CD4-positive, alpha-beta T cell (primary cell): ENCODE data around the gene MYRIP. TPM values are rescaled to one million over a fixed set of nuclear protein-coding genes. Genes with fewer than 3 reads are reported as not detected.

Experiments used
- ATAC-seq: fragments of 200-7000 bp; cut with Tn5 transposase; one replicate; pipeline ENCODE4 v1.10.0; 2022; ENCODE audit warnings: mild to moderate bottlenecking; ENCODE audit not compliant: poor library complexity
- CTCF ChIA-PET: fragments of 350-600 bp; sonication (Branson Sonifier 250); formaldehyde crosslinking; loops from one replicate; lab custom pipeline; 2021; ENCODE audit warnings: antibody characterized with exemption, inconsistent platforms; lab: Charles Lee
- POLR2A ChIA-PET: fragments of 350-600 bp; sonication (Branson Sonifier 250); formaldehyde crosslinking; loops from one replicate; lab custom pipeline; 2021; ENCODE audit warnings: antibody characterized with exemption, inconsistent platforms; lab: Charles Lee
- DNase-seq, 14 experiments: peaks; one replicate each; pipeline ENCODE4 v3.0.0-alpha.2; 2013 to 2020; ENCODE audit warnings: mixed read lengths in 2 of 14
- H3K27ac ChIP-seq, 2 donors: one replicate each; pipeline versions ENCODE4 v1.5.1 to v1.7.0; 2013; ENCODE audit warnings: low read length in 2 of 2, low read depth in 1 of 2, mild to moderate bottlenecking in 1 of 2
- H3K27me3 ChIP-seq, 2 experiments: 1 replicate in 1 of 2; 2 replicates in 1 of 2; pipeline versions ENCODE4 v1.6.1 to v1.7.0; 2013; ENCODE audit warnings: low read length in 2 of 2, control low read depth in 1 of 2, mild to moderate bottlenecking in 1 of 2, moderate library complexity in 1 of 2; ENCODE audit not compliant: insufficient read depth in 2 of 2, control insufficient read depth in 1 of 2
- H3K36me3 ChIP-seq: one replicate; pipeline ENCODE4 v1.6.1; 2013; ENCODE audit warnings: low read length, control low read depth; ENCODE audit not compliant: insufficient read depth
- H3K4me1 ChIP-seq: one replicate; pipeline ENCODE4 v1.6.1; 2013; ENCODE audit warnings: low read length, control low read depth; ENCODE audit not compliant: insufficient read depth
- H3K4me3 ChIP-seq: one replicate; pipeline ENCODE4 v1.5.1; 2013; ENCODE audit warnings: mild to moderate bottlenecking, low read length, moderate library complexity
- H3K9me3 ChIP-seq, 2 experiments: 1 replicate in 1 of 2; 2 replicates in 1 of 2; pipeline versions ENCODE4 v1.6.1 to v1.7.0; 2013; ENCODE audit warnings: low read length in 2 of 2, mild to moderate bottlenecking in 2 of 2, control low read depth in 1 of 2, moderate library complexity in 1 of 2; ENCODE audit not compliant: control insufficient read depth in 1 of 2, insufficient read depth in 1 of 2
- H3K27ac Mint-ChIP-seq: one replicate; pipeline ENCODE4 v1.8.0; 2020; ENCODE audit warnings: mixed read lengths
- H3K27me3 Mint-ChIP-seq: one replicate; pipeline ENCODE4 v1.8.0; 2021; ENCODE audit warnings: mixed read lengths
- H3K36me3 Mint-ChIP-seq: one replicate; pipeline ENCODE4 v1.8.0; 2021; ENCODE audit warnings: low read depth, mixed read lengths
- H3K4me1 Mint-ChIP-seq: one replicate; pipeline ENCODE4 v1.8.0; 2021; ENCODE audit warnings: low read depth, mixed read lengths
- H3K4me3 Mint-ChIP-seq: one replicate; pipeline ENCODE4 v1.8.0; 2020; ENCODE audit warnings: mild to moderate bottlenecking, mixed read lengths
- H3K9me3 Mint-ChIP-seq: one replicate; pipeline ENCODE4 v1.8.0; 2020; ENCODE audit warnings: mixed read lengths
- CTCF ChIP-seq: fragments of 200-600 bp; IDR thresholded peaks from one replicate; pipeline ENCODE4 v1.8.0; 2022; ENCODE audit warnings: antibody characterized with exemption, mild to moderate bottlenecking
- intact Hi-C, 2 experiments: fragments of 100-400 bp; cut with DNase I in 1 of 2; cut with micrococcal nuclease in 1 of 2; formaldehyde crosslinking; loops; one replicate each; pipeline versions ENCODE4 v1.15.1 to v1.9.0; 2023 to 2025; cut with DNase I, micrococcal nuclease
- total RNA-seq, 174 experiments: library from RNA in 2 of 174; stranded (reverse) in 2 of 174; gene quantifications; one replicate each; pipeline ENCODE4 v1.2.3 and lab custom pipeline; 2021 to 2026

Gene MYRIP
- total RNA-seq, 2 experiments from 2014 or later: not detected

GRCh38 chr3:40009991-40010390, 200.6 kb downstream of the MYRIP start:
- Histone ChIP-seq H3K4me1 (no peaks in the 10 kb centered on the region), H3K27me3 (no peaks in the 10 kb centered on the region), H3K4me3 (no peak overlapping the region), H3K27ac (no peak overlapping the region), H3K9me3 (no peaks in the 10 kb centered on the region), H3K36me3 (no peaks in the 10 kb centered on the region)
- TF ChIP-seq CTCF: no peak
- H3K27me3 Mint-ChIP-seq: peaks cover 5% of the 10 kb centered on the region
- H3K27ac Mint-ChIP-seq: no peak overlapping the region
- no peaks in the 10 kb centered on the region for H3K9me3 Mint-ChIP-seq
- ChIA-PET CTCF (no interaction called here), POLR2A (no interaction called here)
- H3K4me1 Mint-ChIP-seq: no peaks in the 10 kb centered on the region
- DNase-seq (no peak), ATAC-seq (no peak)
- H3K4me3 Mint-ChIP-seq: no peak overlapping the region
- no peaks in the 10 kb centered on the region for H3K36me3 Mint-ChIP-seq
- intact Hi-C loops: no loop called here

GRCh38 chr3:40012381-40012780, 203.0 kb downstream of the MYRIP start:
- ChIA-PET CTCF (interaction anchor here (1.0 kb wide), 1 partner anchor 43 kb away, joined by 3 read pairs; no protein-coding TSS in a partner anchor), POLR2A (no interaction called here)
- Mint-ChIP-seq H3K27me3 (peaks cover 14% of the 10 kb centered on the region), H3K27ac (no peak overlapping the region), H3K9me3 (no peaks in the 10 kb centered on the region), H3K4me3 (no peak overlapping the region), H3K4me1 (no peaks in the 10 kb centered on the region), H3K36me3 (no peaks in the 10 kb centered on the region)
- intact Hi-C loops: no loop called here
- Histone ChIP-seq H3K36me3 (no peaks in the 10 kb centered on the region), H3K4me3 (no peak overlapping the region), H3K9me3 (no peaks in the 10 kb centered on the region), H3K27me3 (no peaks in the 10 kb centered on the region), H3K4me1 (no peaks in the 10 kb centered on the region), H3K27ac (no peak overlapping the region)
- ATAC-seq (no peak), DNase-seq (no peak)
- no peak for TF ChIP-seq CTCF

- no peaks in the 10 kb centered on the region for H3K4me1 ChIP-seq
- intact Hi-C loops: no loop called here
- CTCF ChIA-PET: no interaction called here
- no peaks in the 10 kb centered on the region for H3K27me3 ChIP-seq
- H3K4me3 ChIP-seq: no peak overlapping the region
- H3K9me3 ChIP-seq: no peaks in the 10 kb centered on the region
- no peak for ATAC-seq
- no peak for TF ChIP-seq CTCF
- H3K9me3 Mint-ChIP-seq: no peaks in the 10 kb centered on the region
- no peaks in the 10 kb centered on the region for H3K4me1 Mint-ChIP-seq
- H3K36me3 Mint-ChIP-seq: no peaks in the 10 kb centered on the region
- peaks cover 30% of the 10 kb centered on the region for H3K27me3 Mint-ChIP-seq
- POLR2A ChIA-PET: no interaction called here
- no peaks in the 10 kb centered on the region for H3K36me3 ChIP-seq
- no peak for DNase-seq
- H3K27ac Mint-ChIP-seq: no peak overlapping the region
- no peak overlapping the region for H3K4me3 Mint-ChIP-seq
- H3K27ac ChIP-seq: no peak overlapping the region
Observed at GRCh38 chr3:40016391-40016790, 207.0 kb downstream of the MYRIP start.
